ENCODE results near the gene SELENON.
A peak's percentile ranks its signal among the peaks of the same experiment; 100 is the strongest.
"Not testable (repeated sequence)": the region's sequence is repeated elsewhere in the genome, so short reads cannot be mapped to it uniquely, and the experiment has no call there.

Gene SELENON

DNA sequence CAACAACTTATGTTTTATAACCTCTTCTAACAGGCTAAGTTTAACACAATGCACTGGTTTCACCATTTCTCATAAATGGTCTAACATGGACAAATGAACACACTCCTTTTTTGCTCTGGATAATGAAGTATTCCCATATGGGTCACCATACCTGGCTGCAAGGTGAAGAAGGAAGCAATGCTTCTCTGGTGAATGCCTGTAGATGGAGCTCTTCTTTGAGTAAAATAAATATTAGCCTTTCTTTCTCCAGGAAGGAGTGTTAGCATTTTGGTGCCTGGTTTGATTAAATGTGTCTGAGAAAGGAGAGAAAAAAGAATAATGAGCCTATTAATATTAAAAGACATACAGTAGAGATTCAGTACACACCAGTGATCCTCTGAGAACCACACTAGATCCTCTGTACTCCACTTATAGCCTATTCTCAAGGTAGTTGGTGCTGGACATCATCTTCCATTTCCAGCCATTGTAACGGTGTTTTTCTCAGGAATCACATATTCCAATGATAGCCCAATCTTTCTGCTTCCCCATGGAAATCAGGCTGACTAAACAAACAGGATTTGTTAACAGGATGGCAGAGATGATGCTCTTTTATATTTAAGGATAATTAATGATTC, 37.4 kb downstream of the SELENON start:
- Histone ChIP-seq H3K27ac (no peak overlapping the region), H3K27me3 (replicated peaks) (no peaks in the 10 kb centered on the region), H3K4me3 (ENCODE audit: low read depth, low read length) (no peak overlapping the region), H3K36me3 (replicated peaks) (peaks cover 19% of the 10 kb centered on the region)
- in situ Hi-C loops (cut with HindIII; ENCODE audit: low pct_ligation_motif_present, low sequenced_read_pairs): no loop called here
- TF ChIP-seq, protein P1, sequence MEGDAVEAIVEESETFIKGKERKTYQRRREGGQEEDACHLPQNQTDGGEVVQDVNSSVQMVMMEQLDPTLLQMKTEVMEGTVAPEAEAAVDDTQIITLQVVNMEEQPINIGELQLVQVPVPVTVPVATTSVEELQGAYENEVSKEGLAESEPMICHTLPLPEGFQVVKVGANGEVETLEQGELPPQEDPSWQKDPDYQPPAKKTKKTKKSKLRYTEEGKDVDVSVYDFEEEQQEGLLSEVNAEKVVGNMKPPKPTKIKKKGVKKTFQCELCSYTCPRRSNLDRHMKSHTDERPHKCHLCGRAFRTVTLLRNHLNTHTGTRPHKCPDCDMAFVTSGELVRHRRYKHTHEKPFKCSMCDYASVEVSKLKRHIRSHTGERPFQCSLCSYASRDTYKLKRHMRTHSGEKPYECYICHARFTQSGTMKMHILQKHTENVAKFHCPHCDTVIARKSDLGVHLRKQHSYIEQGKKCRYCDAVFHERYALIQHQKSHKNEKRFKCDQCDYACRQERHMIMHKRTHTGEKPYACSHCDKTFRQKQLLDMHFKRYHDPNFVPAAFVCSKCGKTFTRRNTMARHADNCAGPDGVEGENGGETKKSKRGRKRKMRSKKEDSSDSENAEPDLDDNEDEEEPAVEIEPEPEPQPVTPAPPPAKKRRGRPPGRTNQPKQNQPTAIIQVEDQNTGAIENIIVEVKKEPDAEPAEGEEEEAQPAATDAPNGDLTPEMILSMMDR (IDR thresholded peaks at IDR 0.05; ENCODE audit: low read depth, low read length, missing control alignments): peak; percentile 61
- DNase-seq: no peak

DNA sequence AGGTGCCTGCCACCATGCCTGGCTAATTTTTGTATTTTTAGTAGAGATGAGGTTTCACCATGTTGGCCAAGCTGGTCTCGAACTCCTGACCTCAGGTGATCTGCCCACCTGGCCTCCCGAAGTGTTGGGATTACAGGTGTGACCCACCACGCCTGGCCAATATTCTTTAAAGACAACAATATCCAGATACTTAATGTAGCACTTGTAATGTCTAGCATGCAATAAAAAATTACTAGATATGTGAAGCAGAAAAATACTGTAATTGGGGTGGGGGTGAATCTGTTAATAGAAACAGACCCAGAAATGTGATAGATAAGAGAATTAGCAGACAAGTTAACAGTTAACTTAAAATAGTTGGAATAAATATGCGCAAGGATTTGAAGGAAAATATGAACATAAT, 39.8 kb downstream of the SELENON start:
- H3K4me3 ChIP-seq (ENCODE audit: low read depth, low read length); H3K27me3 ChIP-seq (replicated peaks); H3K36me3 ChIP-seq (replicated peaks); H3K27ac ChIP-seq; in situ Hi-C loops (cut with HindIII; ENCODE audit: low pct_ligation_motif_present, low sequenced_read_pairs); DNase-seq: not testable (repeated sequence)

DNA sequence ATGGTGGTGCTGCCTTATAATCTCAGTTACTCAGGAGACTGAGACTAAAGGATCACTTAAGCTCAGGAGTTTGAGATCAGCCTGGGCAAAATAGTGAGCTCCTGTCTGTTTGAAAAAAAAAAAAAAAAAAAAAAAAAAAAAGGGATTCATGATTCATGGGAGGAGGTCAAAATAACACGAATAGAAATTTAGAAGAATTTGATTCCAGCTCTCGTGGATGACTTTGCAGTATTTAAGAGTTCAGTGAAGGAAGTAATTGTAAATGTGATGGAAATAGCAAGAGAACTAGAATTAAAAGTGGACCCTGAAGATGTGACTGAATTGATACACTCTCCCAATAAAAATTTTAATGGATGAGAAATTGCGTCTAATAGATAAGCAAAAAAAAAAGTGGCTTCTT, 43.5 kb downstream of the SELENON start:
- DNase-seq: no peak
- Histone ChIP-seq H3K36me3 (replicated peaks) (no peaks in the 10 kb centered on the region), H3K27ac (no peak overlapping the region), H3K4me3 (ENCODE audit: low read depth, low read length) (no peak overlapping the region), H3K27me3 (replicated peaks) (no peaks in the 10 kb centered on the region)
- TF ChIP-seq, protein P1 (IDR thresholded peaks at IDR 0.05; ENCODE audit: low read depth, low read length, missing control alignments): no peak
- in situ Hi-C loops (cut with HindIII; ENCODE audit: low pct_ligation_motif_present, low sequenced_read_pairs): no loop called here

DNA sequence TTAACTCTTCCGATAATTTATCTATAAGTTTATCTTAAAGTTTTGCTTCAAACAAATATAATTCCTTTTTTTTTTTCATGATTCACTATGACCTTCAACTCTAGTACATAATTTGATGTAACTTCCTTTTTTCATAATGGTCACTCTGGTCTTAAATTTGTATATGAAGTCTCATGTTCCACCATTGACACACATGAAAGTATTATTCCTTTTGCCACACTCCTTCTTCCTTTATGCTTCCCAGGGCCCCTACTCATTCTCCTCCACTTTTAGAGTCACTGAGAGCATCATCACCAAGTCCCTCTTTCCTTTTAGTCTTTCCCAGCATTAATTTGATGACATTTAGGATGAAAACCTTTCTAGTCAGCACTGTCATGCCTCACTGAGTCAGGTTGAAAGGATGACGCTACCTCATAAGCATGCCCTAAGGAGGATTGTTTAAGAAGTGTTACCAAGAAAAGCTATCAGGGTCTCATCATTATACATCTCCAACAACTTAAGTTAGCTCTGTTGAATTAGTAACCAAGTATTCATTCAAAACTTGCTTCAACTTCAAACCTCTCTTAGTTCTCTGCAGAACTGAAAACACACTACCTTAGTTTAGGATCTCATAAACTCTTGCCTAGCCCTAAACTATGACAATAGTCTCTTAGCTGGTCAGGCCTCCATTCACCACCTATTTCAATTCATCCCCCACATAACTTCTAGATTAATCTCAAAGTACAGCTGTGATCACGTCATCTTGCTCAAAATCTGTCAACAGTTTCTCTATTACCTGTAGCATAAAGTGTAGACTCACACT, 44.7 kb downstream of the SELENON start:
- Histone ChIP-seq H3K27me3 (replicated peaks) (no peaks in the 10 kb centered on the region), H3K4me3 (ENCODE audit: low read depth, low read length) (no peak overlapping the region), H3K36me3 (replicated peaks) (no peaks in the 10 kb centered on the region), H3K27ac (no peak overlapping the region)
- TF ChIP-seq, protein P1 (IDR thresholded peaks at IDR 0.05; ENCODE audit: low read depth, low read length, missing control alignments): no peak
- no peak for DNase-seq
- in situ Hi-C loops (cut with HindIII; ENCODE audit: low pct_ligation_motif_present, low sequenced_read_pairs): no loop called here

DNA sequence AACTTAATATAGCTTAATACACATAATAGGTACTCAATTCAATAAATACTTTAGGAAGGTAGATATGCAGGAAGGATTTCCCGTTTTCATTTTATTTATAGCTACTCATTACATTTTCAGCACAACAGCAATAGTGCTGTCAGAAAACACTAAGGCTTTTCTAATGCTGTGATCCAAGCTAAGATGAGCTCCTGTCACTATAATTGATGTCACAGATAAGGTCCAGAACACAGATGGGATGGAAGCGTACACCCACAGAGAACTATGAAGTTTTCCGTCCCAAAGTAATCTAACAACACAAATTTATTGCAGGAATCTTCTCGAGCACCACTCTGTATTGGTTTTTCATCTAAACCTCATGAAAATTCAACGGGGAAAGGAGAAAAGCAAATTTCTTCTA, 45.7 kb downstream of the SELENON start:
- in situ Hi-C loops (cut with HindIII; ENCODE audit: low pct_ligation_motif_present, low sequenced_read_pairs): no loop called here
- Histone ChIP-seq H3K36me3 (replicated peaks) (no peaks in the 10 kb centered on the region), H3K27ac (no peak overlapping the region)

DNA sequence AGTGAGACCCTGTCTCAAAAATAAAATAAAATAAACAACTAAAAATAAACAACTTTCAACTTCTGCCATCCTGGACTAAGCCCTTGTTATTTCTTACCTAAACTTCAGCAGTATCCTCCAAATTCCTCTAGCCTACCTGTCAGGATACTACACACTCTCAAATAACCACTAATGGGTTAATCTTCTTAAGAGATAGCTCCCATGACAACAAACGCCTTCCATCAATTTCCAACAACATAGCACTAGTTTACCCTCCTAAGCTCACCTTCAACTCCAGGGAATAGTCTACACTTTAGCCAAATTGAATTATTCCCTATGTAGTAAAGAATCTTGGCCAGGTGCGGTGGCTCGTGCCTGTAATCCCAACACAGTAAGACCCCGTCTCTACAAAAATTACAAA, 47.9 kb downstream of the SELENON start:
- TF ChIP-seq, protein P1 (IDR thresholded peaks at IDR 0.05; ENCODE audit: low read depth, low read length, missing control alignments): no peak
- Histone ChIP-seq H3K27ac (no peak overlapping the region), H3K4me3 (ENCODE audit: low read depth, low read length) (no peak overlapping the region), H3K27me3 (replicated peaks) (no peaks in the 10 kb centered on the region), H3K36me3 (replicated peaks) (no peaks in the 10 kb centered on the region)
- DNase-seq: no peak
- in situ Hi-C loops (cut with HindIII; ENCODE audit: low pct_ligation_motif_present, low sequenced_read_pairs): no loop called here

More for the DNA sequence above, 45.7 kb downstream of the SELENON start:
- no peak for DNase-seq
- Histone ChIP-seq H3K27me3 (replicated peaks) (no peaks in the 10 kb centered on the region), H3K4me3 (ENCODE audit: low read depth, low read length) (no peak overlapping the region)
- TF ChIP-seq, protein P1 (IDR thresholded peaks at IDR 0.05; ENCODE audit: low read depth, low read length, missing control alignments): no peak

Data from brain microvascular endothelial cell (primary cell).